RWPE1 (cell line): Measurements from ENCODE around the gene PTPRE.

Experiments
- CTCF ChIA-PET: fragments of 350-600 bp; sonication (Branson Sonifier 250); formaldehyde crosslinking; extraction: SDS; loops from one replicate; lab custom pipeline; 2021; lab: Yijun Ruan, JAX
- POLR2A ChIA-PET: fragments of 400-600 bp; formaldehyde crosslinking; extraction: SDS; loops from one replicate; lab custom pipeline; 2020; ENCODE audit warnings: antibody characterized with exemption; ENCODE audit not compliant: low non-redundant PET; lab: Yijun Ruan, JAX
- DNase-seq: peaks from one replicate; pipeline ENCODE4 v3.0.0; 2012; ENCODE audit warnings: low spot score
- H3K27ac ChIP-seq: fragments of 450-650 bp; 2 replicates; pipeline ENCODE4 v1.5.1; 2017
- CTCF ChIP-seq: fragments of 450-650 bp; conservative IDR thresholded peaks from 2 replicates; pipeline ENCODE4 v1.5.1; 2017; ENCODE audit warnings: low read depth, mild to moderate bottlenecking

The PTPRE gene

GRCh38 chr10:127892743-127893142, 14.2 kb upstream of the PTPRE start, which contains the start of gene CLRN3:
CLRN3 (minus strand) TSS chr10:127892941; CDS start chr10:127892784, 157 bp downstream.
- POLR2A ChIA-PET, result no interaction called here
- TF ChIP-seq CTCF, result no peak
- DNase-seq, result no peak
- H3K27ac ChIP-seq, result no peak within 1 kb of the TSS
- CTCF ChIA-PET, result interaction anchor here (1.6 kb wide), 1 partner anchor 176 kb away, joined by 3 read pairs; no protein-coding TSS in a partner anchor

GRCh38 chr10:127894146-127894545, 12.8 kb upstream of the PTPRE start:
- no peak overlapping the region for H3K27ac ChIP-seq
- ChIA-PET POLR2A (no interaction called here), CTCF (interaction anchor here (0.8 kb wide), 1 partner anchor 116 kb away, joined by 4 read pairs; no protein-coding TSS in a partner anchor)
- no peak for DNase-seq
- TF ChIP-seq CTCF, result no peak

- CTCF ChIA-PET, result interaction anchor here (1.0 kb wide), 1 partner anchor 114 kb away, joined by 3 read pairs; no protein-coding TSS in a partner anchor
- no peak for TF ChIP-seq CTCF
- no peak overlapping the region for H3K27ac ChIP-seq
- no peak for DNase-seq
- POLR2A ChIA-PET, result no interaction called here
Measured at GRCh38 chr10:127896590-127896989, 10.3 kb upstream of the PTPRE start.

GRCh38 chr10:127897177-127897576, 9.7 kb upstream of the PTPRE start:
- CTCF ChIA-PET, result interaction anchor here (0.6 to 1.0 kb wide), 2 partner anchors 114 to 334 kb away, joined by 3 read pairs; no protein-coding TSS in a partner anchor
- H3K27ac ChIP-seq, result no peak overlapping the region
- no peak for DNase-seq
- POLR2A ChIA-PET, result no interaction called here
- no peak for TF ChIP-seq CTCF

- no peak for DNase-seq
- ChIA-PET CTCF (interaction anchor here (0.8 kb wide), 1 partner anchor 112 kb away, joined by 3 read pairs; no protein-coding TSS in a partner anchor), POLR2A (no interaction called here)
- TF ChIP-seq CTCF, result no peak
- H3K27ac ChIP-seq, result no peak overlapping the region
Measured at GRCh38 chr10:127899766-127900387, 7.0 kb upstream of the PTPRE start.

- DNase-seq, result no peak
- CTCF ChIA-PET, result interaction anchor here (5.5 kb wide), 1 partner anchor 106 kb away, joined by 144 read pairs; no protein-coding TSS in a partner anchor
- TF ChIP-seq CTCF, result no peak
- no peak overlapping the region for H3K27ac ChIP-seq
- POLR2A ChIA-PET, result no interaction called here
Measured at GRCh38 chr10:127903789-127904188, 3.1 kb upstream of the PTPRE start.
